Choroid plexus epithelial cell (primary cell): ENCODE data around the gene HP.
"Not testable (repeated sequence)": the region's sequence is repeated elsewhere in the genome, so short reads cannot be mapped to it uniquely, and the experiment has no call there.

Source experiments
- DNase-seq: peaks from one replicate; pipeline ENCODE4 v3.0.0-alpha.2; 2010; ENCODE audit warnings: low read depth
- H3K4me3 ChIP-seq: 2 replicates; pipeline ENCODE4 v1.5.1; 2011; ENCODE audit warnings: low read depth, mild to moderate bottlenecking, control low read depth, low read length, moderate library complexity
- CTCF ChIP-seq: conservative IDR thresholded peaks from 2 replicates; pipeline ENCODE4 v1.5.1; 2011; ENCODE audit warnings: low read depth, mild to moderate bottlenecking, control low read depth, inconsistent platforms, low read length, moderate library complexity

HP gene, protein sequence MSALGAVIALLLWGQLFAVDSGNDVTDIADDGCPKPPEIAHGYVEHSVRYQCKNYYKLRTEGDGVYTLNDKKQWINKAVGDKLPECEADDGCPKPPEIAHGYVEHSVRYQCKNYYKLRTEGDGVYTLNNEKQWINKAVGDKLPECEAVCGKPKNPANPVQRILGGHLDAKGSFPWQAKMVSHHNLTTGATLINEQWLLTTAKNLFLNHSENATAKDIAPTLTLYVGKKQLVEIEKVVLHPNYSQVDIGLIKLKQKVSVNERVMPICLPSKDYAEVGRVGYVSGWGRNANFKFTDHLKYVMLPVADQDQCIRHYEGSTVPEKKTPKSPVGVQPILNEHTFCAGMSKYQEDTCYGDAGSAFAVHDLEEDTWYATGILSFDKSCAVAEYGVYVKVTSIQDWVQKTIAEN

DNA sequence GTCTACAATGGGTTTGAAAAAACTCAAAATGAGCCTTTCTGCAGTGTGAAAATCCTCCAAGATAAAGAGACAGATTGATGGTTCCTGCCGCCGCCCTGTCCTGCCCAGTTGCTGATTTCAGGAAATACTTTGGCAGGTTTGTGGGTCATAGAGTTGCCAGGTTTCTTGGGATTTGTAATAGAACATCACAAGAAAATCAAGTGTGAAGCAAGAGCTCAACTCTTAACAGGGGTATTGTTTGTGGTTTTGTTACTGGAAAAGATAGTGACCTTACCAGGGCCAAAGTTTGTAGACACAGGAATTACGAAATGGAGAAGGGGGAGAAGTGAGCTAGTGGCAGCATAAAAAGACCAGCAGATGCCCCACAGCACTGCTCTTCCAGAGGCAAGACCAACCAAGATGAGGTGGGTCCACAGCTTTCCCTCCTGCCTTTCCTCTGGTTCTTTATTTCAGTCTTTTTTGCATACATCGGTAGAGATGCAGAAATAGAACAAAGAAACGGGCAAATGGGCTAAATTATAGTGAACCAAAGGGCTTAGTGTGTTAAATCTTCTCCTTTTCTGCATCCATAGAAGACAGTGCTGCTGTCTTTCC is at the start of gene HP:
TSS of gene HP (plus strand) at position 252 of the 594 bp plus-strand sequence. CDS start at position 400, 148 bp downstream.
- not testable (repeated sequence) for DNase-seq

GRCh38 chr16:72008065-72008423 is 46.3 kb upstream of the HP start:
- H3K4me3 ChIP-seq, result peak overlapping the region; percentile 77
- not testable (repeated sequence) for DNase-seq

More for the DNA sequence above, at the start of gene HP:
- H3K4me3 ChIP-seq, result not testable (repeated sequence)

DNA sequence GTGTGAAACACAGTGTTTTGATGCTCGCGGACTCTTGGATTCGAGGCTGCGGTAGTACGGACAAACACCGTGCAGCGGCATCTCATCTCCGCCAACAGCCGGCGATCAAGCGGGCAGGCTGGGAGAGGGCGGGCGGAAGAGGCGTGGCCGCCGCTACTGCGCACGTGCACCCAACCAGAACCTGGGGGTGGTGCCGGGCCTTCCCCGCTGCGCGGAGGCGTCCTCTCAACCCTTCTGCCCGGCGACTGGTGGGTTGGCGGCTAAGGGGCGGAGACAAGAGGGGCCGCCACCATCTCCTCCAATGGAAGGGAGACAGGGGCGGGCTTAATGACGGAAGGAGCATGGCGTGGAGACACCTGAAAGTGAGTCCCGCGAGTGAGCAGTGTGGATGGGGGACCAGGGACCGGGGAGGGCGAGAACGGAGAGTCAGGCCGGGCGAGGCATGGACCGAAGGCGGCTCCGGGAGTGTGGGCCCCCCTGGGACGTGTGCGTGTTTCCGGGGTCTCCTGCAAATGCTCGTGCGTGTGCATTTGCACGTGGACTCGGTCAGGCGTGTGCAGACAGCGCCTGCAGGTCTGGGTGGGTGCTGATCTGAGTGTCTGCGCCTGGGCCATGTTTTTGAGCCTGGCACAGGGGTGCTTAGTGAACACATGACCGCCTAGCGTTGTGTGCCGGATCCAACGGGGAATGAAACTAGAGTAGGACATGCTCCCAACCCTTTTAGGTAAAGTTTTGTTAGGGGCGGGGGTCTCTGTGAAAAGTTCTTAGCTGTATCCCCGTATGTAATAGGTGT is 45.7 kb upstream of the HP start, which contains the start of gene DHODH:
TSS of gene DHODH (plus strand) at position 321 of the 793 bp plus-strand sequence. CDS start at position 342, 21 bp downstream.
- H3K4me3 ChIP-seq, result peak within 1 kb of the TSS; percentile 77
- peak; percentile 99 for DNase-seq
- no peak for TF ChIP-seq CTCF

DNA sequence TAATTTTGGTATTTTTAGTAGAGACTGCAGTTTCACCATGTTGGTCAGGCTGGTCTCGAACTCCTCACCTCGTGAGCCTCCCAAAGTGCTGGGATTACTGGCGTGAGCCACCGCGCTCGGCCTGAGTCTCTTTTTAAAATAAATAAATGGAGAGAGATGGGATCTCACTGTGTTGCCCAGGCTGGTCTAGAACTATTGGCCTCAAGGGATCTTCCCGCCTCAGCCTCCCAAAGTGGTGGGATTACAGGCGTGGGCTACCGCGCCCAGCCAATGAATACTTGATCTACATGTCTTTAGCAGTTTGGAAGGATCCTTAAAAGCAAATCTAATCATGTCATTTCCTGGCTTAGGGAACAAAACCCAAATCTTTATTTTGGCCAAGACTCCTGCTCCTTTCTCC is 44.5 kb upstream of the HP start:
- no peak for TF ChIP-seq CTCF
- H3K4me3 ChIP-seq, result no peak overlapping the region
- DNase-seq, result no peak

GRCh38 chr16:72012607-72013006 is 41.7 kb upstream of the HP start:
- no peak for TF ChIP-seq CTCF
- H3K4me3 ChIP-seq, result no peak overlapping the region
- no peak for DNase-seq

DNA sequence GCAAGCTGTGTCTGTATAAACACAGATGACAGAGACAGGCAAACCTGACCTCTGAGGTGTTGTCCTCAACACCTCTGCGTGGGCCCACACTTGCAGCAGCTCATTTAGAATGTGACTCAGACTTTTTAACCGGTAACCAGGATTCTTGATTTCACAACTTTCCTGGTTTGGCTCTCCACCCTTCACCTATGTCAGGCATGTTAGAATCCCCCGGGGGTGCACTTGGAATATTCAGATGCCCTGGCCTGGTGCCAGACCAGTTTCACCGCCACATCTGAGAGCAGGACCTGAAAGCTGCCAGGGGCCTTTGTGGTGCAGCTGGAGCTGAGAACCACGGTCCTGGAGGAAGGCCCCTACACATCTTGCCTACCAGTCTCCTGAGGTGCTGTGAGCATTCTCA is 40.9 kb upstream of the HP start:
- TF ChIP-seq CTCF, result no peak
- peak; percentile 59 for DNase-seq
- no peak overlapping the region for H3K4me3 ChIP-seq

DNA sequence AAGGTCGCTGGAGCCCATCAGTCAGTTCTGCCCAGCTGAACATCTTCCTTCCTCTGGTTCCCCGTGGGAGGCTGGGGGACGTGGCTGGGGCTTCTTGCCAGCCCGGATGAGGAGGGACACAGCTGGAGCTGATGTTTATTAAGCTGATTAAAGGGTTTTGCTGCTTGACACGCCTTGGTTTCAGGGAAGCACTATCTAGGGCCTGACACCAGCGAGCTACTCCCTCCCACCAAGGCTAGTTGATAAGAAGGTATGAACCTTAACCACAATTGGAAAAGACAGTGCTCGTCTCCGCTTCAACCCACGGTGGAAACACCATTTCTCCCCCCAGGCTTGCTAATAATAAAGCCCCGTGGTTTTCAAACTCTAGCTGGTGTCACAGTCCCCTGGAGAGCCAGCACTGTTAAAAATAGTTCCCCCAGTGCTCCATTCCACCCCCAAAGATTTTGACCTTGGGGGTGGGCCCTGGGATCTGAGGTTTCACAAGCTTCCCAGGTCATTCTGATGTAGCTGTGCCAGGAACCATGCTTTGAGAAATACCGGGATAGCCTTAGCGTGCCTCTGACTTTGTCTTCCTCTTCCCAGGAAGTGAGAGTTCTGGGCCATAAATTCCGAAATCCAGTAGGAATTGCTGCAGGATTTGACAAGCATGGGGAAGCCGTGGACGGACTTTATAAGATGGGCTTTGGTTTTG is 40.3 kb upstream of the HP start:
- TF ChIP-seq CTCF, result no peak
- DNase-seq, result peak; percentile 56
- no peak overlapping the region for H3K4me3 ChIP-seq
